Esophagus muscularis mucosa (tissue), 3 donors: Measurements from ENCODE around the gene HTR2C.

Experiments
- CTCF ChIP-seq, 3 experiments: fragments of 200-600 bp in 2 of 3; fragments of 450-650 bp in 1 of 3; sonication (generic) in 2 of 3; IDR thresholded peaks; one replicate each; pipeline ENCODE4 v1.5.1; 2017 to 2019; ENCODE audit warnings: antibody characterized with exemption in 3 of 3, mild to moderate bottlenecking in 2 of 3, moderate library complexity in 1 of 3
- POLR2AphosphoS5 ChIP-seq, 2 donors: sonication (generic); formaldehyde crosslinking; IDR thresholded peaks; one replicate each; pipeline ENCODE4 v1.6.1; 2017; ENCODE audit warnings: antibody characterized with exemption in 2 of 2

DNA sequence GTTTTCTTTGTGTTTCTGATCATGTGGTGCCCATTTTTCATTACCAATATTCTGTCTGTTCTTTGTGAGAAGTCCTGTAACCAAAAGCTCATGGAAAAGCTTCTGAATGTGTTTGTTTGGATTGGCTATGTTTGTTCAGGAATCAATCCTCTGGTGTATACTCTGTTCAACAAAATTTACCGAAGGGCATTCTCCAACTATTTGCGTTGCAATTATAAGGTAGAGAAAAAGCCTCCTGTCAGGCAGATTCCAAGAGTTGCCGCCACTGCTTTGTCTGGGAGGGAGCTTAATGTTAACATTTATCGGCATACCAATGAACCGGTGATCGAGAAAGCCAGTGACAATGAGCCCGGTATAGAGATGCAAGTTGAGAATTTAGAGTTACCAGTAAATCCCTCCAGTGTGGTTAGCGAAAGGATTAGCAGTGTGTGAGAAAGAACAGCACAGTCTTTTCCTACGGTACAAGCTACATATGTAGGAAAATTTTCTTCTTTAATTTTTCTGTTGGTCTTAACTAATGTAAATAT is 323.2 kb downstream of the HTR2C start:
- no peak for TF ChIP-seq CTCF (IDR thresholded peaks at IDR 0.05)
- TF ChIP-seq POLR2AphosphoS5 (IDR thresholded peaks at IDR 0.05): no peak
